LNCaP clone FGC (cell line): ENCODE data around the gene CLDN17.

Experiments used
- DNase-seq: peaks from one replicate; pipeline ENCODE4 v3.0.0-alpha.2; 2011; ENCODE audit warnings: low read depth
- H3K4me3 ChIP-seq: 2 replicates; pipeline ENCODE4 v1.5.1; 2011; ENCODE audit warnings: mild to moderate bottlenecking, low read depth, low read length, control low read depth
- CTCF ChIP-seq: IDR thresholded peaks from 2 replicates; pipeline ENCODE4 v1.5.1; 2012; ENCODE audit warnings: mild to moderate bottlenecking; ENCODE audit not compliant: control insufficient read depth, insufficient read depth; ENCODE audit errors: extremely low read depth

CLDN17 gene

DNA sequence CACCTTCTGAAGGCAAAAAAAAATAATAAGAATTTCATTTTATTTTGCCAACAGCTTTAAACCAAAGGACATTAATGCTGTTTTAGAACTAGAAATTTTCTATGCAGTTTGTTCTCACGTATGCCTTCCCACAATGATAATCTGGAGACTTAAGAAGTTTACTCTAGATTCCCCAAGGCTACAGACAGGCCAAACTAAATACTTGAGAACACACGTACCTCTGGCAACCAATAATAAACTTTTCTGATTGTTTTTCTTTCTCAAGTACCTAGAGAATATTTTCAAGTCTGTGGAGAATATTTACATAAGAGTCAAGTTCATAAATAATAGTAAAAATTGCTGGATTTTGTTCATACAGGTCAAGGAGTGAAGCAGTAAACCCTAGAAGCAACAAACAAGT is 33.4 kb upstream of the CLDN17 start:
- TF ChIP-seq CTCF, result no peak
- peak; percentile 91 for DNase-seq
- no peak overlapping the region for H3K4me3 ChIP-seq

DNA sequence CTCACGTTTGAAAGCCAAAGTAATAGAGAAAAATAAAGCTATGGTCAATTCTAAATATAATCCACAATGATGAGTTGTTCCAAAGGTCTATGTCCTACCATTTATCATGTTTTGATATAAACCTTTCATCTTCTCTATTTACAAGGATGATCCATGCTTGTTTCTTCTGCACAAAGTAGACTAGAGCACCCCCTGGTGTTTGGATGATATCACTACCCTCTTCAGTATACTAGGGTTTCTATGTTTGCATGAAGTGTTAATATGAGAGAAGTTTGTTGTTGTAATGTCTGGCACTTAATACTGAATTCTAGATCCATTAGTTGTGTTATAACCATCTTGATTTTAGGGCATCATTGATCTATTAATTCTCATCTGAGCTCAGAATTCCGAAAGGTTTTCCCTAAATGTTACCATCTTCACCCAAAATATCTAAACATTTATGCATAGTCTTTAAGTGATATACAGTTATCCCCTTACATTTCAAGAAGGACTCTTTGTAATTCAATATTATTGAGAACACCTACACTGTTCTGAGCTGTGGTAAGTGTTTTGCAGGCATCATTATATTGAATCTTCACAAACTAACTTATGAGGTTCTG is 28.2 kb upstream of the CLDN17 start:
- TF ChIP-seq CTCF, result peak; percentile 61
- H3K4me3 ChIP-seq, result no peak overlapping the region
- peak; percentile 36 for DNase-seq

- TF ChIP-seq CTCF, result no peak
- H3K4me3 ChIP-seq, result no peak overlapping the region
- no peak for DNase-seq
Observed at GRCh38 chr21:30193201-30193600, 26.6 kb upstream of the CLDN17 start.

DNA sequence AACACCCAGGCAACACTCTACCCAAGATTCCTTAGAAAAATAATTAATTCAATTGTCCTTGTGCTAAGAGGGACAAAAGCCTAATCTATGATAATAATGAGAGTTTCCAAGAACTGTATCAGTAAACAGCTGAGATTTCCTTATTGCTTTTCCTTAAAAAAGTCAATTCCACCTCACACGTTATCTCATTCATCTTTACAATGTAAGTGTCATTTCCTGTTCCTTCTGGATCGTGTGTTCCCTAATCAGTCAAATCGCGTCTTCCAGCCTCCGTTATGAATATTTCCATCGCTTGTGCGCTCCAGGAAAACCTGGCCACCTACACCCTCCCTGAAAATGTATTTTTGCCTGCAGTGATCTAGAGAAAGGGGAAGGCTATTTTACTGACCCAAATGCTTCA is 23.9 kb upstream of the CLDN17 start:
- TF ChIP-seq CTCF, result no peak
- DNase-seq, result no peak
- no peak overlapping the region for H3K4me3 ChIP-seq

- no peak for TF ChIP-seq CTCF
- no peak overlapping the region for H3K4me3 ChIP-seq
- DNase-seq, result peak; percentile 35
Observed at GRCh38 chr21:30189773-30190172, 23.2 kb upstream of the CLDN17 start.

DNA sequence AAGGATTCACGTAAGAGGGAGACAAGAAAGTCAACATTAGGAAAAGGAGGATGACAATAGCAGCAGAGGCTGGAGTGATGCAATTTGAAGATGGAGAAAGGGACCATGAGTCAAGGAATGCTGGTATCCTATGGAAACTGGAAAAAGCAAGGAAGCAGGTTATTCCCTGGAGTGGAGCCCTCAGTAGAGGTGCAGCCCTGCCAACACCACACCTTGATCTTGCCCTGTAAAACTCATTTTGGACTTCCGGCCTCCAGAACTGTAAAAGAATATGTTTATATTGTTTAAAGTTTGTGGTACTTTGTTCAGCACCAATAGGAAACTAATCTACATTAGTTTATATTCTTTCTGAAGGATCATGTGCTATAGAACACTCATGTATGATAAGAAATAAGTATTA is 19.6 kb upstream of the CLDN17 start:
- no peak for TF ChIP-seq CTCF
- DNase-seq, result no peak
- no peak overlapping the region for H3K4me3 ChIP-seq

DNA sequence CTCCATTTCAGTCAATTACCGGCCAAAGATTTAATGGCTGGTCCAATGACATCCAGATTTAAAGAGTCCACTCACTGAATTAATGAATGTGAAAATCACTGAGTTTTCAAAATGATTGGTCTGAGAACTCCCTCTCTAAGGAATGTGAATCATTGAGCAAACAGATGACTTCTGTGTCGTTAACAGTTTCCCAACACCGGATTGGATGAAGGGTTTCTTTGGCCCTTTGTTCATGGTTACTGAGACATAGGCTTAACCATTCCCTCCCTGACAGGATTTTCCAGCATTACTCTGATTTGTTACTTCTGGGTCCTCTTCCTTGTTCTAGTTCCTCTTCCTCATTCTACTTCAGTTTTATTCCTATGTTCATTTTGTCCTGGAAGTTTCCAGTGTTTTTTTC is 1.5 kb upstream of the CLDN17 start:
- H3K4me3 ChIP-seq, result no peak overlapping the region
- TF ChIP-seq CTCF, result no peak
- no peak for DNase-seq
